Loucy (cell line): ENCODE data around the gene MRPS17.

Experiments
- EZH2phosphoT487 ChIP-seq: fragments of 200-600 bp; IDR thresholded peaks from 2 replicates; pipeline ENCODE4 v1.6.1; 2018; ENCODE audit warnings: antibody characterized with exemption, mild to moderate bottlenecking, moderate library complexity, borderline replicate concordance
- TF ChIP-seq, protein P1 (sequence below): fragments of 200-600 bp; sonication (generic); conservative IDR thresholded peaks from 2 replicates; pipeline ENCODE4 v1.5.1; 2014; ENCODE audit warnings: mild to moderate bottlenecking, antibody characterized with exemption, low read length

DNA sequence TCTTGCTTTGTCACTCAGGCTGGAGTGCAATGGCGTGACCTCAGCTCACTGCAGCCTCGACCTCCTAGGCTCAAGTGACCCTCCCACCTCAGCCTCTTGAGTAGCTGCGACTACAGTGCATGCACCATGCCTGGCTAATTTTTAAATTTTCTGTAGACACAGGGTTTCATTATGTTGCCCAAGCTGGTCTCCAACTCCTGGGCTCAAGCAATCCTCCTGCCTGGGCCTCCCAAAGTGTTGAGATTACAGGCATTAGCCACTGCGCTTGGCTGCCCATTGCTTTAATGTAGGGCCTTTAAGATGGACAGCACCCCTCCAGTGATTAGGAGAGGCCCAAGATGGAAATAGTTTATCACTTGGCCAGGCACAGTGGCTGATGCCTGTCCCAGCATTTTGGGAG is 52.1 kb downstream of the MRPS17 start:
- TF ChIP-seq, protein P1, sequence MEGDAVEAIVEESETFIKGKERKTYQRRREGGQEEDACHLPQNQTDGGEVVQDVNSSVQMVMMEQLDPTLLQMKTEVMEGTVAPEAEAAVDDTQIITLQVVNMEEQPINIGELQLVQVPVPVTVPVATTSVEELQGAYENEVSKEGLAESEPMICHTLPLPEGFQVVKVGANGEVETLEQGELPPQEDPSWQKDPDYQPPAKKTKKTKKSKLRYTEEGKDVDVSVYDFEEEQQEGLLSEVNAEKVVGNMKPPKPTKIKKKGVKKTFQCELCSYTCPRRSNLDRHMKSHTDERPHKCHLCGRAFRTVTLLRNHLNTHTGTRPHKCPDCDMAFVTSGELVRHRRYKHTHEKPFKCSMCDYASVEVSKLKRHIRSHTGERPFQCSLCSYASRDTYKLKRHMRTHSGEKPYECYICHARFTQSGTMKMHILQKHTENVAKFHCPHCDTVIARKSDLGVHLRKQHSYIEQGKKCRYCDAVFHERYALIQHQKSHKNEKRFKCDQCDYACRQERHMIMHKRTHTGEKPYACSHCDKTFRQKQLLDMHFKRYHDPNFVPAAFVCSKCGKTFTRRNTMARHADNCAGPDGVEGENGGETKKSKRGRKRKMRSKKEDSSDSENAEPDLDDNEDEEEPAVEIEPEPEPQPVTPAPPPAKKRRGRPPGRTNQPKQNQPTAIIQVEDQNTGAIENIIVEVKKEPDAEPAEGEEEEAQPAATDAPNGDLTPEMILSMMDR, result no peak
- TF ChIP-seq EZH2phosphoT487, result no peak
